Measurements from ENCODE around the gene CTDP1. TPM values are rescaled to one million over a fixed set of nuclear protein-coding genes. Genes with fewer than 3 reads are reported as not detected.

The CTDP1 gene
- total RNA-seq, 3 donors from 2014 or later: 28.6 to 37.4 (median 30.1) TPM

- ATAC-seq: no peak
- intact Hi-C loops (cut with DNase I, micrococcal nuclease): no loop called here
- TF ChIP-seq, protein P1, sequence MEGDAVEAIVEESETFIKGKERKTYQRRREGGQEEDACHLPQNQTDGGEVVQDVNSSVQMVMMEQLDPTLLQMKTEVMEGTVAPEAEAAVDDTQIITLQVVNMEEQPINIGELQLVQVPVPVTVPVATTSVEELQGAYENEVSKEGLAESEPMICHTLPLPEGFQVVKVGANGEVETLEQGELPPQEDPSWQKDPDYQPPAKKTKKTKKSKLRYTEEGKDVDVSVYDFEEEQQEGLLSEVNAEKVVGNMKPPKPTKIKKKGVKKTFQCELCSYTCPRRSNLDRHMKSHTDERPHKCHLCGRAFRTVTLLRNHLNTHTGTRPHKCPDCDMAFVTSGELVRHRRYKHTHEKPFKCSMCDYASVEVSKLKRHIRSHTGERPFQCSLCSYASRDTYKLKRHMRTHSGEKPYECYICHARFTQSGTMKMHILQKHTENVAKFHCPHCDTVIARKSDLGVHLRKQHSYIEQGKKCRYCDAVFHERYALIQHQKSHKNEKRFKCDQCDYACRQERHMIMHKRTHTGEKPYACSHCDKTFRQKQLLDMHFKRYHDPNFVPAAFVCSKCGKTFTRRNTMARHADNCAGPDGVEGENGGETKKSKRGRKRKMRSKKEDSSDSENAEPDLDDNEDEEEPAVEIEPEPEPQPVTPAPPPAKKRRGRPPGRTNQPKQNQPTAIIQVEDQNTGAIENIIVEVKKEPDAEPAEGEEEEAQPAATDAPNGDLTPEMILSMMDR (IDR thresholded peaks at IDR 0.05): no peak
These were observed 116.4 kb downstream of the CTDP1 start for GRCh38 chr18:79796016-79796415.

DNA sequence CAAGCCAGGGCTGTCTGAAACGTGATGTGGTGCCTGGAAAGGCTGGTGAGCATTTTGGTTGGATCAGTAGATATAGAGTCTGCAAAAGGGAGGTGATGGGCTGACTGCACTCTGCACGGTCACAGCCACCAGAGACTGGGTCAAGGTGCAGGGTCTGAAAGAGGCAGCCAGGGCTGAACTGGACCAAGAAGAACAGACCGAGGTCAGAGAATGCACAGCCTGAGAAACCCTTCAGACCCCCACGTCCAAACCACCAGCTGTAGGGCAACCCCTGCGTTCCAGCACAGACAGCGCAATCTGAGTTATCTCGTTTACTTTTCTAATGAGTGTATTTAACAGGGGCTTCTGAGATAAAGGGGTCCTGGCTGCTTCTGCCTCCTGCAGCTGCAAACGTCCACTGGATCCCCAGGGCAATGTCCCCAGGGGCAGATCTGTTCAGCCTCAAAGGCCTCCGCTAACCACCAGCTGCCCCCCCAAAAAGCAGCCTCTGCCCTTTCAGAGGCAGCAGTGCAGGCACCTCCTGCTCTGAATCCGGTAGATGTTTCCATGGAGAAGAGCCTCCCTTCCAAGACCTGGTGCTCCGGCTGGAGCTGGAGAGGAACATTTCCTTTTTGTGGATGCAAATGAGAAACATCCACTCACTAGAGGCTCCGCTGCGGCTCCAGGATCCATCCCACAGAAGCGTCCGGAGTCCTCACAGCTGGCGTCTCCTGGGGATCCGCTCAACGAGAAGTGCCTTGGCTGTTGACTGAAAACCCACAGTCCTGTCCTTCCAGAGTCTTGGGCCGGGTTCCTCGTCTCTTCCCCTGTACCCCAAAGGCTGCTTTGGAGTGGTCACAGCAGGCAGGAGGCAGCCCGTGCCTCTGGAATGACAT lies 117.2 kb downstream of the CTDP1 start:
- no peaks in the 10 kb centered on the region for H3K36me3 ChIP-seq (ENCODE audit: low read depth)
- TF ChIP-seq, protein P1 (IDR thresholded peaks at IDR 0.05): no peak
- H3K4me3 ChIP-seq: no peak overlapping the region
- DNase-seq (peak in 1 of 3 donors; percentile 44), ATAC-seq (no peak)
- intact Hi-C loops (cut with DNase I, micrococcal nuclease): no loop called here
- no peaks in the 10 kb centered on the region for H3K9me3 ChIP-seq
- peaks cover 16% of the 10 kb centered on the region for H3K4me1 ChIP-seq (ENCODE audit: low read depth)

More at GRCh38 chr18:79796016-79796415, 116.4 kb downstream of the CTDP1 start:
- no peaks in the 10 kb centered on the region for H3K9me3 ChIP-seq
- no peak overlapping the region for H3K4me3 ChIP-seq
- no peak for DNase-seq
- peaks cover 16% of the 10 kb centered on the region for H3K4me1 ChIP-seq (ENCODE audit: low read depth)
- H3K36me3 ChIP-seq (ENCODE audit: low read depth): no peaks in the 10 kb centered on the region

- TF ChIP-seq, protein P1 (IDR thresholded peaks at IDR 0.05): no peak
- Histone ChIP-seq H3K36me3 (ENCODE audit: low read depth) (no peaks in the 10 kb centered on the region), H3K9me3 (no peaks in the 10 kb centered on the region), H3K4me3 (no peak within 1 kb of the TSS), H3K4me1 (ENCODE audit: low read depth) (peaks cover 16% of the 10 kb centered on the region)
- intact Hi-C loops (cut with DNase I, micrococcal nuclease): no loop called here
- DNase-seq: peak in 2 of 3 donors; percentile 14 to 49
- peak; percentile 52 for ATAC-seq
These were observed 118.1 kb downstream of the CTDP1 start, which contains the start of gene KCNG2 for GRCh38 chr18:79797518-79798345. Gene KCNG2, plus strand, starts transcription at chr18:79797938. Its CDS starts 65,730 bp downstream, at chr18:79863668.

DNA sequence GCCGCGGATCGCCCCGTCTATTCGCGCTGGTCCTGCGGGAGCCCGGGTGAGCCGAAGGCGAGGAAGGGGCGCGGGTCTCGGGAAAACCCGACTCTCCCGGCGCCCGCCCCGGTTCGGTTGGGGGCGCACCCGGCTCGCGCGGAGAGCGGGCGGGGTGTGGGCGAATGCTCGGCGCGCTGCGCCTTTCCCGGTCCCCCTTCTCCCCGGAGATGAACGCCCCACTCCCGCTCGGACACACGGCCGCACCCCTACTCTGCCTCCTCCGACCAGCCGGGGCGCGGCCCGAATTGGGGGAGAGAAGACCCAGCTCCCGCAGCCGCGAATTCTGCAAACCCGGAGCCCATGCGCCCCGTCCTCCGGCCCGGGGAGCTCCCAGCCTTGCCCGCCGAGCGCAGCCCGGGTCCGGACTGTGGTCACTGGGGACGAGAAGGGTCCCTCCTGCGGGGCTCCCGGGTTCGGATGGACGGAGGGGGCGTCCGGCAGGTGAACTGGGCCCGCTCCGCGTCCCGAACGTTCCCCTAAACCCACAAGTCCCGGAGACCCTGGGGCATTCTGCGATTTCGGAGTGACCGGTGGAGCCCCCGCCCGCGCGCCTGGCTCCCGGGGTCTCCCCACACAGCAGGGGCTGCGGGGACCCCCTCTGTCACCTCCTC lies 118.9 kb downstream of the CTDP1 start:
- peaks cover 16% of the 10 kb centered on the region for H3K4me1 ChIP-seq (ENCODE audit: low read depth)
- DNase-seq: peak in 2 of 3 donors; percentile 21 to 48
- no peak overlapping the region for H3K4me3 ChIP-seq
- H3K9me3 ChIP-seq: no peaks in the 10 kb centered on the region
- TF ChIP-seq, protein P1 (IDR thresholded peaks at IDR 0.05): no peak
- H3K36me3 ChIP-seq (ENCODE audit: low read depth): no peaks in the 10 kb centered on the region
- intact Hi-C loops (cut with DNase I, micrococcal nuclease): no loop called here
- peak; percentile 11 for ATAC-seq

- ATAC-seq (peak; percentile 47), DNase-seq (no peak)
- intact Hi-C loops (cut with DNase I, micrococcal nuclease): no loop called here
- TF ChIP-seq, protein P1 (IDR thresholded peaks at IDR 0.05): no peak
- Histone ChIP-seq H3K4me1 (ENCODE audit: low read depth) (peaks cover 16% of the 10 kb centered on the region), H3K9me3 (no peaks in the 10 kb centered on the region), H3K36me3 (ENCODE audit: low read depth) (no peaks in the 10 kb centered on the region), H3K4me3 (no peak overlapping the region)
These were observed 119.4 kb downstream of the CTDP1 start for GRCh38 chr18:79798999-79799370.

All from mucosa of descending colon (tissue), 3 donors.